SK-N-SH (cell line): ENCODE data around the gene RNF19B. TPM values are rescaled to one million over a fixed set of nuclear protein-coding genes. Genes with fewer than 3 reads are reported as not detected.

ENCODE experiments used
- CTCF ChIA-PET: fragments of 300-600, 350-600 bp; formaldehyde crosslinking; extraction: SDS; loops from one replicate; lab custom pipeline; 2021; lab: Yijun Ruan, JAX
- POLR2A ChIA-PET: fragments of 350-600 bp; sonication (Branson Sonifier 250); formaldehyde crosslinking; extraction: SDS; loops from one replicate; lab custom pipeline; 2020; ENCODE audit warnings: antibody characterized with exemption, inconsistent platforms; lab: Yijun Ruan, JAX
- DNase-seq: peaks from one replicate; pipeline ENCODE4 v3.0.0; 2012
- H2AFZ ChIP-seq: fragments of 200-600 bp; sonication (generic); 2 replicates; pipeline ENCODE4 v1.8.1; 2016; ENCODE audit warnings: antibody characterized with exemption, mild to moderate bottlenecking, low read depth
- H3F3A ChIP-seq: fragments of 200-600 bp; sonication (generic); replicated peaks from 2 replicates; pipeline ENCODE3; 2016; ENCODE audit warnings: antibody characterized with exemption, mild to moderate bottlenecking; ENCODE audit not compliant: insufficient read depth
- H3K27ac ChIP-seq, 2 experiments: fragments of 200-500 bp in 1 of 2; fragments of 200-600 bp in 1 of 2; sonication (Bioruptor generic) in 1 of 2; sonication (generic), shearing (Covaris generic) in 1 of 2; 2 replicates each; pipeline versions ENCODE4 v1.5.1 to v1.6.1; 2014 to 2016; ENCODE audit warnings: low read depth in 2 of 2, inconsistent platforms in 1 of 2, low read length in 1 of 2, mild to moderate bottlenecking in 1 of 2, mixed read lengths in 1 of 2
- H3K27me3 ChIP-seq: fragments of 200-600 bp; sonication (generic), shearing (Covaris generic); 2 replicates; pipeline ENCODE4 v1.6.1; 2016; ENCODE audit warnings: mixed run types; ENCODE audit not compliant: insufficient read depth
- H3K36me3 ChIP-seq, 2 experiments: fragments of 200-500 bp in 1 of 2; fragments of 200-600 bp in 1 of 2; sonication (Bioruptor generic) in 1 of 2; sonication (generic) in 1 of 2; replicated peaks in 1 of 2; 2 replicates each; pipeline versions ENCODE3 to v1.5.1; 2014 to 2016; ENCODE audit warnings: low read length in 1 of 2, mild to moderate bottlenecking in 1 of 2; ENCODE audit not compliant: insufficient read depth in 2 of 2, control insufficient read depth in 1 of 2
- H3K4me1 ChIP-seq, 2 experiments: fragments of 200-500 bp in 1 of 2; fragments of 200-600 bp in 1 of 2; sonication (Bioruptor generic) in 1 of 2; sonication (generic), shearing (Covaris generic) in 1 of 2; 2 replicates each; pipeline versions ENCODE4 v1.5.1 to v1.6.1; 2014 to 2016; ENCODE audit warnings: low read depth in 1 of 2, low read length in 1 of 2, mixed run types in 1 of 2; ENCODE audit not compliant: insufficient read depth in 2 of 2, control insufficient read depth in 1 of 2
- H3K4me2 ChIP-seq: fragments of 200-600 bp; sonication (generic), shearing (Covaris generic); 2 replicates; pipeline ENCODE4 v1.6.1; 2017; ENCODE audit warnings: mixed run types
- H3K4me3 ChIP-seq, 2 experiments: fragments of 200-500 bp in 1 of 2; fragments of 200-600 bp in 1 of 2; sonication (Bioruptor generic) in 1 of 2; sonication (generic), shearing (Covaris generic) in 1 of 2; 2 replicates each; pipeline versions ENCODE4 v1.5.1 to v1.8.1; 2014 to 2016; ENCODE audit warnings: low read depth in 2 of 2, inconsistent platforms in 1 of 2, low read length in 1 of 2, mild to moderate bottlenecking in 1 of 2, mixed read lengths in 1 of 2, moderate library complexity in 1 of 2
- H3K79me2 ChIP-seq: fragments of 200-600 bp; sonication (generic); 2 replicates; pipeline ENCODE4 v1.8.1; 2017; ENCODE audit warnings: mild to moderate bottlenecking; ENCODE audit not compliant: insufficient read depth
- H3K9ac ChIP-seq: fragments of 200-600 bp; sonication (generic); 2 replicates; pipeline ENCODE4 v1.6.1; 2017; ENCODE audit warnings: mixed run types
- H3K9me2 ChIP-seq: fragments of 200-600 bp; sonication (generic); 2 replicates; pipeline ENCODE4 v1.6.1; 2017; ENCODE audit warnings: mixed run types
- H3K9me3 ChIP-seq: fragments of 200-600 bp; sonication (generic); 2 replicates; pipeline ENCODE4 v1.6.1; 2017; ENCODE audit warnings: mixed run types, mild to moderate bottlenecking, moderate library complexity
- H4K20me1 ChIP-seq: fragments of 200-600 bp; sonication (generic); 2 replicates; pipeline ENCODE4 v1.6.1; 2017; ENCODE audit warnings: mild to moderate bottlenecking, mixed run types; ENCODE audit not compliant: insufficient read depth
- CHD2 ChIP-seq: fragments of 150-350 bp; IDR thresholded peaks from 2 replicates; pipeline ENCODE4 v1.6.1; 2018; ENCODE audit warnings: low read length; ENCODE audit not compliant: partially characterized antibody
- EZH2phosphoT487 ChIP-seq: fragments of 200-600 bp; sonication (generic); IDR thresholded peaks from 2 replicates; pipeline ENCODE4 v1.6.1; 2017; ENCODE audit warnings: low read depth, mixed run types, mild to moderate bottlenecking, antibody characterized with exemption, moderate library complexity, borderline replicate concordance
- SIN3A ChIP-seq: IDR thresholded peaks from 2 replicates; pipeline ENCODE4 v1.6.1; 2012; ENCODE audit warnings: low read depth, mild to moderate bottlenecking, low read length, moderate library complexity, borderline replicate concordance
- TAF1 ChIP-seq: IDR thresholded peaks from 2 replicates; pipeline ENCODE4 v1.6.1; 2012; ENCODE audit warnings: low read depth, mild to moderate bottlenecking, low read length, moderate library complexity, borderline replicate concordance
- TEAD4 ChIP-seq: IDR thresholded peaks from 2 replicates; pipeline ENCODE4 v1.4.0; 2012; ENCODE audit warnings: mild to moderate bottlenecking, borderline replicate concordance; ENCODE audit not compliant: insufficient read depth
- YY1 ChIP-seq: IDR thresholded peaks from 2 replicates; pipeline ENCODE4 v1.4.0; 2012; ENCODE audit warnings: low read depth, mild to moderate bottlenecking
- WGBS: methylation state at CpG from one replicate; pipeline ENCODE4 v1.1.6; 2017; ENCODE audit warnings: low lambda C conversion rate; 5-methylcytosine and 5-hydroxymethylcytosine counted together
- polyA plus RNA-seq, 3 experiments: library from polyadenylated mRNA; depleted of rRNA; stranded (reverse); fragments of >200 nt; gene quantifications; 2 replicates each; pipeline ENCODE4 v1.2.3, GENCODE V29; 2012
- TF ChIP-seq, protein P1 (sequence below): fragments of 200-600 bp; sonication (generic); IDR thresholded peaks from 2 replicates; pipeline ENCODE4 v1.6.1; 2017; ENCODE audit warnings: antibody characterized with exemption, mild to moderate bottlenecking, moderate library complexity
- TF ChIP-seq, protein P2 (sequence below): fragments of 150-350 bp; IDR thresholded peaks from 2 replicates; pipeline ENCODE4 v1.6.1; 2016; ENCODE audit warnings: mild to moderate bottlenecking, low read depth, low read length
- TF ChIP-seq, protein P3 (sequence below): IDR thresholded peaks from 2 replicates; pipeline ENCODE4 v1.4.0; 2012; ENCODE audit warnings: low read depth, borderline replicate concordance

RNF19B gene
- polyA plus RNA-seq, 1 of the 3 experiments (the other 2 are of a cell fraction) = 20.1 TPM

DNA sequence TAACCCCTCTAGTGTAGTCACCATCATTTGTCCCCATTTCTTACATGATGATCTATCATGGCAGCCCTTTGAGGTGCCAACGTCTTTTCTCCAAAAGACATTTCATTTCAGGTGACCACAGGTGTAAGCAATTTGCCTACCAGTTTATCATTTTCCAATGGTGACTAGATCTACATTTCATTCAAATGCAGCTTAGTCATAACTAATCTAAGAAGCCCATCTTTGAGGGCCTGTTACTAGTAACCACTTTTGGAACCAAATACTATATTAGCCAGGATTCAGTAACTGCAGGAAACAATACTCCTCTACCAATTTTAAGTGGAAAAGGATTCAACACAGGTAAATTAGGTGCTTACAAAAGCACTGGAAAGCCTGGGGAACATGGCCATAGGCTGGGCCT lies 32.8 kb downstream of the RNF19B start (continued):
- TF ChIP-seq TEAD4 (no peak), CHD2 (no peak), YY1 (no peak)
- TF ChIP-seq, protein P1, sequence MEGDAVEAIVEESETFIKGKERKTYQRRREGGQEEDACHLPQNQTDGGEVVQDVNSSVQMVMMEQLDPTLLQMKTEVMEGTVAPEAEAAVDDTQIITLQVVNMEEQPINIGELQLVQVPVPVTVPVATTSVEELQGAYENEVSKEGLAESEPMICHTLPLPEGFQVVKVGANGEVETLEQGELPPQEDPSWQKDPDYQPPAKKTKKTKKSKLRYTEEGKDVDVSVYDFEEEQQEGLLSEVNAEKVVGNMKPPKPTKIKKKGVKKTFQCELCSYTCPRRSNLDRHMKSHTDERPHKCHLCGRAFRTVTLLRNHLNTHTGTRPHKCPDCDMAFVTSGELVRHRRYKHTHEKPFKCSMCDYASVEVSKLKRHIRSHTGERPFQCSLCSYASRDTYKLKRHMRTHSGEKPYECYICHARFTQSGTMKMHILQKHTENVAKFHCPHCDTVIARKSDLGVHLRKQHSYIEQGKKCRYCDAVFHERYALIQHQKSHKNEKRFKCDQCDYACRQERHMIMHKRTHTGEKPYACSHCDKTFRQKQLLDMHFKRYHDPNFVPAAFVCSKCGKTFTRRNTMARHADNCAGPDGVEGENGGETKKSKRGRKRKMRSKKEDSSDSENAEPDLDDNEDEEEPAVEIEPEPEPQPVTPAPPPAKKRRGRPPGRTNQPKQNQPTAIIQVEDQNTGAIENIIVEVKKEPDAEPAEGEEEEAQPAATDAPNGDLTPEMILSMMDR = no peak

DNA sequence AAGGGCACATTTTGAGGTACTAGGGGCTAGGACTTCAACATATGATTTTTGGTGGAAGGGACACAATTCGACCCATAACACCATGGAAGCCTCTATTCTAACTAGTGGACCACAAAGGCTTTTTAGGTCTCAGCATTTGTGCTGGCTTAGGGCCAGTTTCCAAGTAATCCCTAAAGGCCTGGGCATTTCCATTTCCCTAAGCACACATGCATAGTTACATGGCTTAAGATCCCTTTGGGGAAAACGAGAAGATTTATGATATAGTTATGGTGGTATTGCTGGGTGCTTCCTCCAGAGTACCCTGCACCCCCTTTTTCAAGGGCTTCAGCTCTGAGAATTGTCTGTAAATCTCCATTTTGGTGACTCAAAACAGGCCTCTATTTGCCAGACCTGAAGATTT lies 35.2 kb downstream of the RNF19B start:
- Histone ChIP-seq H3K27me3 (no peaks in the 10 kb centered on the region), H4K20me1 (peaks cover 6% of the 10 kb centered on the region; the same call in 1 of the 2 replicates), H2AFZ (no peak overlapping the region), H3K9me3 (no peaks in the 10 kb centered on the region), H3F3A (peaks cover 17% of the 10 kb centered on the region), H3K36me3 (no peaks in the 10 kb centered on the region), H3K9me2 (no peaks in the 10 kb centered on the region), H3K4me1 (peaks cover 3 to 9% of the 10 kb centered on the region in 2 experiments), H3K4me3 (no peak overlapping the region), H3K9ac (no peak overlapping the region), H3K79me2 (no peaks in the 10 kb centered on the region), H3K4me2 (no peak overlapping the region), H3K27ac (no peak overlapping the region)
- no peak for DNase-seq
- TF ChIP-seq EZH2phosphoT487 (no peak), SIN3A (no peak), TAF1 (no peak)
- TF ChIP-seq, protein P2, sequence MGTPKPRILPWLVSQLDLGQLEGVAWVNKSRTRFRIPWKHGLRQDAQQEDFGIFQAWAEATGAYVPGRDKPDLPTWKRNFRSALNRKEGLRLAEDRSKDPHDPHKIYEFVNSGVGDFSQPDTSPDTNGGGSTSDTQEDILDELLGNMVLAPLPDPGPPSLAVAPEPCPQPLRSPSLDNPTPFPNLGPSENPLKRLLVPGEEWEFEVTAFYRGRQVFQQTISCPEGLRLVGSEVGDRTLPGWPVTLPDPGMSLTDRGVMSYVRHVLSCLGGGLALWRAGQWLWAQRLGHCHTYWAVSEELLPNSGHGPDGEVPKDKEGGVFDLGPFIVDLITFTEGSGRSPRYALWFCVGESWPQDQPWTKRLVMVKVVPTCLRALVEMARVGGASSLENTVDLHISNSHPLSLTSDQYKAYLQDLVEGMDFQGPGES = no peak
- TF ChIP-seq, protein P3, sequence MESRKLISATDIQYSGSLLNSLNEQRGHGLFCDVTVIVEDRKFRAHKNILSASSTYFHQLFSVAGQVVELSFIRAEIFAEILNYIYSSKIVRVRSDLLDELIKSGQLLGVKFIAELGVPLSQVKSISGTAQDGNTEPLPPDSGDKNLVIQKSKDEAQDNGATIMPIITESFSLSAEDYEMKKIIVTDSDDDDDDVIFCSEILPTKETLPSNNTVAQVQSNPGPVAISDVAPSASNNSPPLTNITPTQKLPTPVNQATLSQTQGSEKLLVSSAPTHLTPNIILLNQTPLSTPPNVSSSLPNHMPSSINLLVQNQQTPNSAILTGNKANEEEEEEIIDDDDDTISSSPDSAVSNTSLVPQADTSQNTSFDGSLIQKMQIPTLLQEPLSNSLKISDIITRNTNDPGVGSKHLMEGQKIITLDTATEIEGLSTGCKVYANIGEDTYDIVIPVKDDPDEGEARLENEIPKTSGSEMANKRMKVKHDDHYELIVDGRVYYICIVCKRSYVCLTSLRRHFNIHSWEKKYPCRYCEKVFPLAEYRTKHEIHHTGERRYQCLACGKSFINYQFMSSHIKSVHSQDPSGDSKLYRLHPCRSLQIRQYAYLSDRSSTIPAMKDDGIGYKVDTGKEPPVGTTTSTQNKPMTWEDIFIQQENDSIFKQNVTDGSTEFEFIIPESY = no peak
- POLR2A ChIA-PET = no interaction called here
- CTCF ChIA-PET = interaction anchor here (0.9 to 8.9 kb wide), 3 partner anchors 25 to 79 kb away, joined by 3 to 95 read pairs (median 5); no protein-coding TSS in a partner anchor
- WGBS = 68% methylated on average over 2 of the region's 2 CpGs
